Muscle layer of colon (tissue), 2 donors: ENCODE results near the gene OLFM1.

Experiments
- H3K27ac ChIP-seq: one replicate; pipeline ENCODE4 v1.7.0; 2013; ENCODE audit warnings: low read depth, mild to moderate bottlenecking, low read length, moderate library complexity
- H3K27me3 ChIP-seq, 2 donors: one replicate each; pipeline ENCODE4 v1.7.0; 2013; ENCODE audit warnings: low read length in 2 of 2, mild to moderate bottlenecking in 2 of 2; ENCODE audit not compliant: insufficient read depth in 2 of 2, control insufficient read depth in 1 of 2
- H3K36me3 ChIP-seq: one replicate; pipeline ENCODE4 v1.7.0; 2013; ENCODE audit warnings: mild to moderate bottlenecking, low read length; ENCODE audit not compliant: insufficient read depth
- H3K4me1 ChIP-seq: one replicate; pipeline ENCODE4 v1.7.0; 2013; ENCODE audit warnings: mild to moderate bottlenecking, low read length; ENCODE audit not compliant: insufficient read depth
- H3K4me3 ChIP-seq, 2 donors: one replicate each; pipeline ENCODE4 v1.7.0; 2013; ENCODE audit warnings: low read length in 2 of 2, low read depth in 1 of 2, mild to moderate bottlenecking in 1 of 2, moderate library complexity in 1 of 2
- H3K9ac ChIP-seq: one replicate; pipeline ENCODE4 v1.7.0; 2013; ENCODE audit warnings: low read length
- H3K9me3 ChIP-seq: one replicate; pipeline ENCODE4 v1.7.0; 2013; ENCODE audit warnings: mild to moderate bottlenecking, low read length
- donor health status: abdominal sarcoma.
- donor health status: Adenocarcinoma of cecum.

The OLFM1 gene

DNA sequence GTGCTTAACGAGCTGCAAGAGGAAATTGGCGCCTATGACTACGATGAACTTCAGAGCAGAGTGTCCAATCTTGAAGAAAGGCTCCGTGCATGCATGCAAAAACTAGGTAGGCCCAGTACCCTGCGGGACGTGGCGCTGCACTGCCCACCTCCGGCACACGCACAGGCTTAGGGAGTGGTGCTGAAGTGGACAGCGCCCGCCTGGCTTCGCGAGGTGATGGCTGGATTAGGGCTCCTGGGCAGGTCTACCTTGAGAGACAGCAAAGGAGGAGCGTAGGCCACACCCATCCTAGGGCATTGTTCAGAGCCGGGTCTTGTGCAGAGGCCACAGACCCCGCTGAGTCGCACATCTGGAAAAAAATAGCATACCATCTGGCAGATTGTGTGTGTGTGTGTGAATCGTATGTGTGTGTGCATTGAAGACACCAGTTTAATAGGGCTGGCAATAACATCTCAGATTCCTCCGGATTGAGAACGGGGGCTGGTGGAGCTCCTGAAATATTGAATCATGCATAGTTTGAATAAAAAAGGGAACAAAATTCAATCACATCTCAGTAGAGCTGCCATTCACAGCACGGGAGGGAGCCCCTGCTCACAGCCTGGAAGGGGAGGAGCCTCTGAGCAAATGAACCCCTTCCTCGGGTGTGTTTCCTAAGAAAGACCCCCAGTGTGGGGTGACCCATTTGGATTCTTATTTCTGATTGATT, 11.1 kb downstream of the OLFM1 start:
- H3K4me1 ChIP-seq = peaks cover 10% of the 10 kb centered on the region
- H3K27me3 ChIP-seq = no peaks in the 10 kb centered on the region
- no peaks in the 10 kb centered on the region for H3K36me3 ChIP-seq
- no peak overlapping the region for H3K9ac ChIP-seq
- no peaks in the 10 kb centered on the region for H3K9me3 ChIP-seq
- no peak overlapping the region for H3K4me3 ChIP-seq
- no peak overlapping the region for H3K27ac ChIP-seq

DNA sequence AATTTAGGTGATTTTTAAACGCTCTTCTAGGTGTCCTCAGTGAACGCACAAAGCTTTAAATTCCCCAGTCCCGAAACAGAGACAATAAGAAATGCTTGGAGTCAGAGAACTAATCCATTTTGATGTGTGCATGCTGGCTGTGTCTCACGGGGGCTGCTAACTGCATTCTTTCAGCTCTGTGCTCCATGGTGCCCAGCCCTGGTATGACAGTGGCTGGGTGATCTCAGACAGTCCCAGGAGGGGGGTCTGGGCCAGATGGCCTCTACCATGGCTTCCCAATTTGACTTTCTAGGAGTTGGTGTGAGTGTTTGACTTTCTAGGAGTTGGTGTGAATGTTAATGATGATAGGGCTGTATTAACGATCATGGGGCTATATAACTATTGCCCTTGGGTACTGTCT, 12.1 kb downstream of the OLFM1 start:
- H3K9me3 ChIP-seq = no peaks in the 10 kb centered on the region
- H3K4me3 ChIP-seq = no peak overlapping the region
- no peaks in the 10 kb centered on the region for H3K27me3 ChIP-seq
- no peak overlapping the region for H3K9ac ChIP-seq
- no peaks in the 10 kb centered on the region for H3K36me3 ChIP-seq
- H3K27ac ChIP-seq = no peak overlapping the region
- H3K4me1 ChIP-seq = peaks cover 13% of the 10 kb centered on the region

DNA sequence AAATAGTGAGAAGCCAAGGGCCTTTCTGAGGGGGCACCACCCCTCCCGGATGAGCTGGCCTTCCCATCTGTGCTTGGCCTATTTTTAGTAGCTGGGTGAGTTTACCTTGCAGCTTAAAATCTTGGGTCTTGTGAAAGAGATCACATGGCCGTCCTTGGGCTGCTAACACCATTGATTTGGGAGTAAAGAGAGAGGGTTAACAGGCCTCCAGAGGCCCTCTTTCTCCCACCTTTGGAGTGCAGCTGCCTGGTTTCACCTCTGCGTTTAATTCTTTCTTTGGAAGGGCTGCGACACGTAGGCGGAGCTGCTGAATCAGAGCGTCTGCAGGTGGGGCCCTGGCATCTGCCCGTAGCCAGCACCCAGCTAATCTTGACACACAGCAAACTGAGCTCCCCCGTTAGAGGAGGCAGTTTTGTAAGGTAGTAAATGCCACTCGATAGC, 12.8 kb downstream of the OLFM1 start:
- Histone ChIP-seq H3K36me3 (no peaks in the 10 kb centered on the region), H3K27me3 (no peaks in the 10 kb centered on the region), H3K4me3 (no peak overlapping the region), H3K9ac (no peak overlapping the region), H3K27ac (no peak overlapping the region), H3K9me3 (no peaks in the 10 kb centered on the region), H3K4me1 (peaks cover 13% of the 10 kb centered on the region)

GRCh38 chr9:135100725-135101410, 13.4 kb downstream of the OLFM1 start:
- Histone ChIP-seq H3K9ac (no peak overlapping the region), H3K9me3 (no peaks in the 10 kb centered on the region), H3K36me3 (no peaks in the 10 kb centered on the region), H3K27ac (no peak overlapping the region), H3K4me1 (peaks cover 13% of the 10 kb centered on the region), H3K4me3 (no peak overlapping the region), H3K27me3 (peaks cover 0 to 2% of the 10 kb centered on the region in 2 donors)

DNA sequence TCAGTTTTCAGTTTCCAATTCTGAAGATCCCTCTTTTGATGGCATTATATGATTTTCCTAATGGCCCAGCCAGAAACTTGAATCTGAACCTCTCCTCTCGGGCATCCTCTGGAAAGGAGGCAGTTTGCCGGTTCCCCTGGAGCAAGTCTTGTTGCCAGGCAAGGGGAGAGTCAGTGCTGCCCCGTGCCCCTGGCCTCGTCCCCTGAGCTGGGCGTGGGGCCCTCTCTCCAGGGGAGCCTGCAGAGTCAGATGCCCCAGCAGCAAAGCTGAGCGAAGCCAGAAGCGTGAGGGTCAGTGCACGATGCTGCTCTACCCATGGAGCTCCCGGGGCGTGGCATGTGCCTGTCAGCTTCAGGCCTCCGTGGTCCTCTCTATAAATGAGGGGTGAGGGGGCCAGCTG, 14.0 kb downstream of the OLFM1 start:
- no peak overlapping the region for H3K4me3 ChIP-seq
- no peak overlapping the region for H3K9ac ChIP-seq
- H3K4me1 ChIP-seq = peaks cover 13% of the 10 kb centered on the region
- H3K36me3 ChIP-seq = no peaks in the 10 kb centered on the region
- no peak overlapping the region for H3K27ac ChIP-seq
- H3K27me3 ChIP-seq = peaks cover 0 to 8% of the 10 kb centered on the region in 2 donors
- no peaks in the 10 kb centered on the region for H3K9me3 ChIP-seq

- H3K27me3 ChIP-seq = peaks cover 0 to 12% of the 10 kb centered on the region in 2 donors
- no peak overlapping the region for H3K9ac ChIP-seq
- no peak overlapping the region for H3K27ac ChIP-seq
These were observed 14.5 kb downstream of the OLFM1 start for GRCh38 chr9:135101926-135102325.

GRCh38 chr9:135102331-135102730, 14.9 kb downstream of the OLFM1 start:
- H3K27ac ChIP-seq = no peak overlapping the region

More at GRCh38 chr9:135101926-135102325, 14.5 kb downstream of the OLFM1 start:
- Histone ChIP-seq H3K4me1 (peaks cover 13% of the 10 kb centered on the region), H3K4me3 (no peak overlapping the region), H3K36me3 (no peaks in the 10 kb centered on the region), H3K9me3 (no peaks in the 10 kb centered on the region)

GRCh38 chr9:135103001-135103446, 15.6 kb downstream of the OLFM1 start:
- H3K4me3 ChIP-seq = no peak overlapping the region
- no peak overlapping the region for H3K9ac ChIP-seq
- no peaks in the 10 kb centered on the region for H3K36me3 ChIP-seq
- no peaks in the 10 kb centered on the region for H3K9me3 ChIP-seq
- H3K27ac ChIP-seq = no peak overlapping the region
- H3K27me3 ChIP-seq = peaks cover 0 to 17% of the 10 kb centered on the region in 2 donors
- peaks cover 13% of the 10 kb centered on the region for H3K4me1 ChIP-seq

More at GRCh38 chr9:135102331-135102730, 14.9 kb downstream of the OLFM1 start:
- H3K27me3 ChIP-seq = peaks cover 0 to 14% of the 10 kb centered on the region in 2 donors
- no peak overlapping the region for H3K9ac ChIP-seq
- no peak overlapping the region for H3K4me3 ChIP-seq
- peaks cover 13% of the 10 kb centered on the region for H3K4me1 ChIP-seq
- no peaks in the 10 kb centered on the region for H3K36me3 ChIP-seq
- H3K9me3 ChIP-seq = no peaks in the 10 kb centered on the region

DNA sequence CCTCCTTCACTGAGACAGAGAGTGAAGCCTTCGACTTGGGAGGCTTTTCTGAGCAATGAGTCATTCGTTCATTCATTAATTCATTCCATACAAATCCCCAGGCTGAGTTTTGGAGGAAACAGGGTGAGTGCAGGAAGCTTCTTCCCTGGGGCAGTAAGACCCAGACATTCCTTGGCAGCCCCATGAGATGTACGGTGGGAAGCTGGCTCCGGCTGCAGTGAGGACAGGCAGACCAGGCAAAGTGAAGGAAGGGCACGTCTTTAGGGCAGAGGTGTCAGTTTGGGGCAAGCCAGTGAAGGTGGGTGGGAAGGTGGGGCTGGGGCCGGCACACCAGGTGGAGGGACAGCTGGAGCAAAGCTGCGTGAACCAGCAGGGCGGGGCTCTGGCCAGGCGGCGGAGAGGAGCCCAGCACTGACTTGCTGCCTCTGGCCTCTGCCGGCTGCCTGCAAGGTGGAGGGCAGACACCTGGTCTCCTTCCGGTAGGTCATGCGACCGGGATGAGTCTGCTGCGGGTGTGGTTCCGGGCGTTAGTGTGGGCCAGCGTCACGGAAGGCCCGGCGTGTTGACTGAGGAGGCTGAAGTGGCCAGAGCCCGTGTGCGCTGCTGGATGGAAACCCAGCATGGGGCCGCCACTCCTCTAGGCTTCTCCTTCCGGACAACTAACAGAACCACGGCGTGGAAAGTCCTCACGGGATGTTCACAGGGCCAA, 16.6 kb downstream of the OLFM1 start:
- no peaks in the 10 kb centered on the region for H3K36me3 ChIP-seq
- peaks cover 0 to 20% of the 10 kb centered on the region in 2 donors for H3K27me3 ChIP-seq
- H3K9ac ChIP-seq = no peak overlapping the region
- no peak overlapping the region for H3K27ac ChIP-seq
- no peak overlapping the region for H3K4me3 ChIP-seq
- H3K4me1 ChIP-seq = peaks cover 13% of the 10 kb centered on the region
- no peaks in the 10 kb centered on the region for H3K9me3 ChIP-seq

- Histone ChIP-seq H3K9me3 (no peaks in the 10 kb centered on the region), H3K36me3 (no peaks in the 10 kb centered on the region), H3K4me1 (peaks cover 13% of the 10 kb centered on the region), H3K9ac (no peak overlapping the region), H3K27ac (no peak overlapping the region), H3K27me3 (peaks cover 0 to 23% of the 10 kb centered on the region in 2 donors), H3K4me3 (no peak overlapping the region)
These were observed 17.3 kb downstream of the OLFM1 start for GRCh38 chr9:135104761-135105160.

DNA sequence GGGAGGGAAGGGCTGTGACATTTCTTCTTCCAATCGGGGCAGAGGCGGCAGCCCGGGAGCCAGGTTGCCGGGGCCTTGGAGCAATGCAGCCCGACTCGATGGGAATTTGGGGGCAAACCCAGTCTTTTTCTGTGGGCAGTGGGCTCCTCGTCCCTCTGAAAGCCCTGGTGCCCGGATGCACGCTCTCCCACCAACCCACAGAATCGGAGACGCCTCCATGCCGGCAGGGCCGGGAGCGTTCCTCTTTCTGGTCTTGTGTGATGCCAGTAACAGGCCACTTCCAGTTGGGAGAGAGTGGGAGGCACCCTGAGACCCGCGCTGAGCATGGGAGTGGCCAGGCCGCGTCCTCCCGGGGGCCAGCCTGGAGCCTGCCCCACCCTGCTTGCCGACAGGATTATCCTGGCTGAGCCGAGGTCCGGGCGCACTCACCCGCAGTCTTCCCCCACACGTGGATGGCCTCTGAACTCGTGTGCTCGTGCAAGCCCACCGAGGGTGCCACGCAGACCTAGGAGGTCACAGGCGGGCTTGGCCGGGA, 17.8 kb downstream of the OLFM1 start:
- Histone ChIP-seq H3K4me1 (peaks cover 13% of the 10 kb centered on the region), H3K4me3 (no peak overlapping the region), H3K36me3 (no peaks in the 10 kb centered on the region), H3K27me3 (peaks cover 0 to 23% of the 10 kb centered on the region in 2 donors), H3K9ac (no peak overlapping the region), H3K27ac (no peak overlapping the region), H3K9me3 (no peaks in the 10 kb centered on the region)
